Measurements from ENCODE around the gene PRM1. TPM values are rescaled to one million over a fixed set of nuclear protein-coding genes. Genes with fewer than 3 reads are reported as not detected.

The PRM1 gene
- total RNA-seq = not detected

DNA sequence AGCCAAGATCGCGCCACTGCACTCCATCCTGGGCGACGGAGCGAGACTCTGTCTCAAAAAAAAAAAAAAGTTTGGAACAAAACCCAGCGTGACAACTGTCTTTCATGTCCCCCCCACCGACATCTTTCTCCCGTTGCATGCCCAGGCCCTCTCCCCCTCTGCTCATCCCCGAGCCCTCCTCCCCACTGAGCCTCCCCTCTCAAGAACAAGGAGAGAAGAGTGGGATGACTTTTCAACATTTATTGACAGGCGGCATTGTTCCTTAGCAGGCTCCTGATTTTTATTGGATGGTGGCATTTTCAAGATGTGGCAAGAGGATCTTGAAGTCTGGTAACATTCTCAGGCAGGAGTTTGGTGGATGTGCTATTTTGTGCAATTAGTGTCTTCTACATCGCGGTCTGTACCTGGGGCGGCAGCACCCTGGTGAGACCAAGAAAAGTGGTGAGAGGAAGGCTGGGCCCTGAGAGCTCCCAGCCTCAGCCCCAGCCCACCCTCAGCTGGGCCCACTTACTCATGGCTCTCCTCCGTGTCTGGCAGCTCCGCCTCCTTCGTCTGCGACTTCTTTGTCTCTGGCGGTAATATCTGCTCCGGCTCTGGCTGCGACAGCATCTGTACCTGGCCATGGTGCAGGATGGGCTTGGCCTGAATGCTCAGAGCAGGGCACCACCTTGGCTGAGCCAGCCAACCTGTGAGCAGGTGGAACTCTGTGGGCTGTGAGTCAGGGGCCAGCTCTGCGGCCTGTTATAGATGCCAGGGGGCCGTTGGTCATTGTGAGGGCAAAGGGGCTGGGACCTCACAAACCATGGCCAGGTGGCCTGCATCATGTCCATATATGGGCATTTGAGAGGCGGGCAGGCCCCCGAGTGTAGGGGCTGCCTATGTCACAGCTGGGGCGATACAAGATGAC lies at the start of gene PRM1:
Gene PRM1, minus strand, starts transcription at position 715 of the 907 bp plus-strand sequence. Its CDS starts 92 bp downstream, at position 623.
- H3K4me1 Mint-ChIP-seq = peaks cover 1% of the 10 kb centered on the region
- DNase-seq (no peak), ATAC-seq (no peak)
- peaks cover 46% of the 10 kb centered on the region for H3K27me3 Mint-ChIP-seq
- H3K27ac Mint-ChIP-seq = no peak within 1 kb of the TSS
- H3K9me3 Mint-ChIP-seq (ENCODE audit: low read depth) = no peaks in the 10 kb centered on the region
- no peaks in the 10 kb centered on the region for H3K36me3 Mint-ChIP-seq
- CTCF ChIA-PET = no interaction called here
- H3K4me3 Mint-ChIP-seq = no peak within 1 kb of the TSS

DNA sequence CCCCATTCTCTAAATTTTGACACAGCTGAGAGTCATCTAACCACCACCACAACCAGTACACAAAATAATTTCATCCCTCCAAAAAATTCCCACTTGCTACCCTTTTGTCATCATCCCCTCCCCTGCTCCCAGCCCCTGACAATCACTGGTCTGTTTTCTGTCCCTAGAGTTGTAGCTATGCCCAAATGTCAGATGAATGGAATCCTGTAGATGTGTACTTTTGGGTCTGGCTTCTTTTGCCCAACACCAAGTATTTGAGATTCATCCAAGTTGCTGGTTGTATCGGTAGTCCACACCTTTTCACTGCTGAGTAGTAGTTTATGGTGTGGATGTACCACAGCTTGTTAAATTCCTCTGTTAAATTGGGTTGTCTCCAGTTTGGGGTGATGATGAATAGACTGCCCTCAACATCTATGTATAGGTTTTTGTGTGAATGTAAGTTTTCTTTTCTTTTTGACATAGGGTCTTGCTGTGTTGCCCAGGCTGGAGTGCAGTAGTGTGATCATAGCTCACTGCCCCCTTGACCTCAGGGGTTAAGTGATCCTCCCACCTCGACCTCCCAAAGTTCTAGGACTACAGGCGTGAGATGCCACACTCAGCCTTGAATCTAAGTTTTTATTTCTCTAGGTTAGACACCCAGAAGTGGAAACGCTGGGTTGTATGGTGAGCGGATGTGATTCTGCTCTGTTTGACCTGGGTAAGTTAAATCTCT lies 49.6 kb upstream of the PRM1 start:
- CTCF ChIA-PET = interaction anchor here (0.8 to 2.6 kb wide), 2 partner anchors 42 to 72 kb away, joined by 3 to 8 read pairs; no protein-coding TSS in a partner anchor
- peaks cover 48% of the 10 kb centered on the region for H3K4me1 Mint-ChIP-seq
- H3K36me3 Mint-ChIP-seq = peaks cover 8% of the 10 kb centered on the region
- no peak overlapping the region for H3K27ac Mint-ChIP-seq
- DNase-seq (no peak), ATAC-seq (no peak)
- no peak overlapping the region for H3K4me3 Mint-ChIP-seq
- peaks cover 14% of the 10 kb centered on the region for H3K27me3 Mint-ChIP-seq
- H3K9me3 Mint-ChIP-seq (ENCODE audit: low read depth) = peaks cover 2% of the 10 kb centered on the region

DNA sequence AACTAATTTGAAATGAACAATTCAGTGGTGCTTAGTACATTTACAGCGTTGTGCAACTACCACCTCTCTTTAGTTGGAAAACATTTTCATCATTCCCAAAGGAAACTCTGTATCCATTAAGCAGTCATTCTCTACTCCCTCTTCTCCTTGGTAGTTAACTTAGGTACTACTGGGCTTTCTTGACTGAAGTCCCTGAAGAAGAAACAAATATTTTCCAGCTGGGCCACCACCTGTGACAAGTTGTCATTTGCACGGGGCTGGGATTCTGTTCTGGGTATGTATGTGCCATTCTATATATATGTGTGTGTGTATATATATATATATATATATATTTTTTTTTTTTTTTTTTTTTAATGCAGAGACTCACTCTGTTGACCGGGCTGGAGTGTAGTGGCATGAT lies 48.8 kb upstream of the PRM1 start:
- CTCF ChIA-PET = interaction anchor here (0.8 to 2.6 kb wide), 5 partner anchors 23 to 74 kb away, joined by 3 to 8 read pairs (median 5); partner anchors contain the start of gene SOCS1
- DNase-seq (no peak), ATAC-seq (no peak)
- peaks cover 56% of the 10 kb centered on the region for H3K4me1 Mint-ChIP-seq
- H3K27me3 Mint-ChIP-seq = peaks cover 14% of the 10 kb centered on the region
- H3K9me3 Mint-ChIP-seq (ENCODE audit: low read depth) = peaks cover 1% of the 10 kb centered on the region
- H3K36me3 Mint-ChIP-seq = peaks cover 8% of the 10 kb centered on the region
- H3K27ac Mint-ChIP-seq = no peak overlapping the region
- H3K4me3 Mint-ChIP-seq = no peak overlapping the region

GRCh38 chr16:11329071-11329491 lies 48.0 kb upstream of the PRM1 start:
- peaks cover 7% of the 10 kb centered on the region for H3K36me3 Mint-ChIP-seq
- peaks cover 14% of the 10 kb centered on the region for H3K27me3 Mint-ChIP-seq
- peak overlapping the region; percentile 37 for H3K4me3 Mint-ChIP-seq
- CTCF ChIA-PET = interaction anchor here (0.5 to 2.6 kb wide), 10 partner anchors 9 to 195 kb away, joined by 3 to 8 read pairs (median 4); partner anchors contain the start of gene SOCS1
- peak overlapping the region; percentile 42 for H3K27ac Mint-ChIP-seq
- ATAC-seq = peak; percentile 24
- H3K9me3 Mint-ChIP-seq (ENCODE audit: low read depth) = no peaks in the 10 kb centered on the region
- no peak for DNase-seq
- H3K4me1 Mint-ChIP-seq = peaks cover 59% of the 10 kb centered on the region

GRCh38 chr16:11328172-11329070 lies 47.3 kb upstream of the PRM1 start:
- H3K4me3 Mint-ChIP-seq = peak overlapping the region; percentile 37
- peak; percentile 88 for ATAC-seq
- H3K27ac Mint-ChIP-seq = peak overlapping the region; percentile 42
- H3K4me1 Mint-ChIP-seq = peaks cover 59% of the 10 kb centered on the region
- peaks cover 14% of the 10 kb centered on the region for H3K27me3 Mint-ChIP-seq
- peaks cover 7% of the 10 kb centered on the region for H3K36me3 Mint-ChIP-seq
- CTCF ChIA-PET = interaction anchor here (0.5 to 2.6 kb wide), 11 partner anchors 8 to 195 kb away, joined by 3 to 8 read pairs (median 3); partner anchors contain the start of gene SOCS1
- peak; percentile 82 for DNase-seq
- H3K9me3 Mint-ChIP-seq (ENCODE audit: low read depth) = no peaks in the 10 kb centered on the region

DNA sequence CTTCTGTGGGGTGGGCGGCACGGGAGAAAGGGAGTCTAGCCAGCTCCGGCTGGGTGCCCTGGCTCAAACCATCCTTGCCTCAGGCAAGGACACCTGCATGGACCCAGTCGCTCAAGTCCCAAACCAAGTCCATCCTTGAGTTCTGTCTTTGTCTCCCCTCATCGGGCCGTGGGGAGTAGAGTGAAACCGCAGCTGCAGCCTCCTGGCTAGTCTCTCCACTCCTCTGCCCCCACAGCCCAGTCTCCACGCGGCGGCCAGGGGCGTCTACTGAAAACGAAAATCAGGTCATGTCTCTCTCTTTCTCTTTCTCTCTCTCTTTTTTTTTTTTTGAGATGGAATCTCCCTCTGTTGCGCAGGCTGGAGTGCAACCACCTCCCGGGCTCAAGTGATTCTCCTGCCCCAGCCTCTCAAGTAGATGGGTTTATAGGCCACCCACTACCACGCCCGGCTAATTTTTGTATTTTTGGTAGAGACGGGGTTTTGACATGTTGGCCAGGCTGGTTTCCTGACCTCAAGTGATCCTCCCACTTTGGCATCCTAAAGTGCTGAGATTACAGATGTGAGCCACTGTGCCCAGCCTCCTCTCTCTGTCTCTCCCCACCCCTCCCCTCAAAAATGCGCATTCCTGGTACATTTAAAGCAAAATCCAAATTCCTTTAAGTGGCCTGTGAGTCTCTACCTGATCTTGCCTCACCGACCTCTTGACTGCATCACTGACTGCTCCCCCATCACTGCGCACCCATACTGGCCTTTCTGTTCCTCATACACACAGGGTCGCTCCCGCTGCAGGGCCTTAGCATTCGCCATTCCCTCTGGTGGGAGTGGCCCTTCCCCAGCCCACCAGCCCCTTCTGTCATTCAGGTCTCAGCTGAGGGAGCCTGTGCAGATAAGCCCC lies 46.4 kb upstream of the PRM1 start:
- peak overlapping the region; percentile 24 for H3K4me3 Mint-ChIP-seq
- H3K4me1 Mint-ChIP-seq = peaks cover 56% of the 10 kb centered on the region
- H3K9me3 Mint-ChIP-seq (ENCODE audit: low read depth) = no peaks in the 10 kb centered on the region
- CTCF ChIA-PET = interaction anchor here (1.2 to 2.6 kb wide), 4 partner anchors 16 to 69 kb away, joined by 3 to 8 read pairs (median 5); no protein-coding TSS in a partner anchor
- DNase-seq (no peak), ATAC-seq (no peak)
- H3K27ac Mint-ChIP-seq = peak overlapping the region; percentile 46
- H3K36me3 Mint-ChIP-seq = peaks cover 7% of the 10 kb centered on the region
- peaks cover 14% of the 10 kb centered on the region for H3K27me3 Mint-ChIP-seq

- DNase-seq (no peak), ATAC-seq (no peak)
- peaks cover 56% of the 10 kb centered on the region for H3K4me1 Mint-ChIP-seq
- H3K27me3 Mint-ChIP-seq = peaks cover 14% of the 10 kb centered on the region
- CTCF ChIA-PET = interaction anchor here (1.4 kb wide), 1 partner anchor 47 kb away, joined by 3 read pairs; no protein-coding TSS in a partner anchor
- no peak overlapping the region for H3K27ac Mint-ChIP-seq
- H3K4me3 Mint-ChIP-seq = no peak overlapping the region
- H3K36me3 Mint-ChIP-seq = peaks cover 7% of the 10 kb centered on the region
- no peaks in the 10 kb centered on the region for H3K9me3 Mint-ChIP-seq (ENCODE audit: low read depth)
These were observed 45.7 kb upstream of the PRM1 start for GRCh38 chr16:11326737-11327276.

GRCh38 chr16:11326084-11326736 lies 45.1 kb upstream of the PRM1 start:
- Mint-ChIP-seq H3K9me3 (ENCODE audit: low read depth) (no peaks in the 10 kb centered on the region), H3K36me3 (peaks cover 7% of the 10 kb centered on the region), H3K4me1 (peaks cover 56% of the 10 kb centered on the region), H3K27ac (peak overlapping the region; percentile 44), H3K4me3 (no peak overlapping the region), H3K27me3 (peaks cover 10% of the 10 kb centered on the region)
- no peak for DNase-seq
- CTCF ChIA-PET = interaction anchor here (1.4 to 1.8 kb wide), 2 partner anchors 24 to 47 kb away, joined by 3 to 4 read pairs; no protein-coding TSS in a partner anchor
- no peak for ATAC-seq

- DNase-seq (peak; percentile 70), ATAC-seq (peak; percentile 56)
- Mint-ChIP-seq H3K27me3 (peaks cover 5% of the 10 kb centered on the region), H3K4me1 (peaks cover 52% of the 10 kb centered on the region), H3K4me3 (no peak overlapping the region), H3K9me3 (ENCODE audit: low read depth) (no peaks in the 10 kb centered on the region), H3K27ac (peak overlapping the region; percentile 48), H3K36me3 (peaks cover 7% of the 10 kb centered on the region)
- CTCF ChIA-PET = interaction anchor here (1.4 to 1.8 kb wide), 3 partner anchors 12 to 48 kb away, joined by 3 to 5 read pairs (median 4); no protein-coding TSS in a partner anchor
These were observed 44.4 kb upstream of the PRM1 start for GRCh38 chr16:11325404-11326083.

DNA sequence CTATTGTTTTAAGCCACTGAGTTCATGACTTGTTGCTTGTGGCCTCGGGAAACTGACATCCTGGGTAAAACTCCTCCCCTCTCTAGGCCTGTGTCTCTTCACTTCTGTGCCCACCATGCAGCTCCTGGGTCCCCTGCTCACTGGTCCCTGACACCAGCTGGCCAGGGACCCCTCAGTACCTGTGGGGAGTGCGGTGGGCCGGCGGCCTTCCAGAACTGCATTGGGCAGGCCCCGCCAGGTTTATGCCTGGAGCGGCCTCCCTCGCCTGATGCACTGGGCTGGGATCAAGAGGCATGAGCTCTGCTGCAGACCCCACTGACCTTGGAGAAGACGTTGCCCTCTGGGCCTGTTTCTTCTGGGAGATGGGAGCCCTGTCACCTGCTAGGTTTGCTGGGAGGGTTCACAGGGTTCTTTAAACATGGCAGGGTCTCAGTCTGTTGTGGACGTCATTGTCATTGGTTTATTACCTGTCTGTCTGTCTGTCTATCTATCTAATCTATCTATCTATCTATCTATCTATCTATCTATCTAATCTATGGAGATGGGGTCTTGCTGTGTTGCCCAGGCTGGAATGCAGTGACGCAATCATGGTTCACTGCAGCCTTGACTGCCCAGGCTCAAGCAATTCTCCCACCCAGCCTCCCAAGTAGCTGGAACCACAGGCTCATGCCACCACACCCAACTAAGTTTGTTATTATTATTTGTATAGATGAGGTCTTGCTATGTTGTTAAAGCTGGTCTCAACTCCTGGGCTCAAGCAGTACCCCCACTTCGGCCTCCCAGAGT lies 42.6 kb upstream of the PRM1 start:
- H3K4me3 Mint-ChIP-seq = no peak overlapping the region
- H3K27ac Mint-ChIP-seq = no peak overlapping the region
- H3K4me1 Mint-ChIP-seq = peaks cover 41% of the 10 kb centered on the region
- ATAC-seq (no peak), DNase-seq (no peak)
- H3K9me3 Mint-ChIP-seq (ENCODE audit: low read depth) = no peaks in the 10 kb centered on the region
- peaks cover 7% of the 10 kb centered on the region for H3K36me3 Mint-ChIP-seq
- CTCF ChIA-PET = no interaction called here
- no peaks in the 10 kb centered on the region for H3K27me3 Mint-ChIP-seq

Data from activated CD8-positive, alpha-beta memory T cell treated with anti-CD3 and anti-CD28 coated beads, Interleukin-2, amount 10 ng/mL, durations not matched to agents 7 days and 5 days (primary cell).